Stimulated activated CD4-positive, alpha-beta T cell treated with anti-CD3 and anti-CD28 coated beads, Interleukin-4, amount 100 ng/mL, for 24 hours (primary cell): Measurements from ENCODE around the gene PGLYRP4.
A peak's percentile ranks its signal among the peaks of the same experiment; 100 is the strongest.
"Not testable (repeated sequence)": the region's sequence is repeated elsewhere in the genome, so short reads cannot be mapped to it uniquely, and the experiment has no call there.

Source experiments
- DNase-seq: peaks from one replicate; pipeline ENCODE4 v3.0.0-alpha.2; 2020

PGLYRP4 gene

GRCh38 chr1:153355445-153356071 lies 6.9 kb upstream of the PGLYRP4 start:
- peak; percentile 29 for DNase-seq

GRCh38 chr1:153354515-153355193 lies 6.0 kb upstream of the PGLYRP4 start:
- DNase-seq, result no peak

- DNase-seq, result no peak
Measured at GRCh38 chr1:153353226-153353947, 4.7 kb upstream of the PGLYRP4 start.

- peak; percentile 69 for DNase-seq
Measured at GRCh38 chr1:153352523-153352922, 3.9 kb upstream of the PGLYRP4 start.

GRCh38 chr1:153350321-153350957 lies 1.8 kb upstream of the PGLYRP4 start:
- no peak for DNase-seq

GRCh38 chr1:153349363-153350320 lies 1.0 kb upstream of the PGLYRP4 start:
- no peak for DNase-seq

GRCh38 chr1:153347856-153348255 lies 785 bp downstream of the PGLYRP4 start:
- no peak for DNase-seq

- DNase-seq, result not testable (repeated sequence)
Measured at GRCh38 chr1:153347049-153347448, 1.6 kb downstream of the PGLYRP4 start.

- no peak for DNase-seq
Measured at GRCh38 chr1:153346077-153346723, 2.4 kb downstream of the PGLYRP4 start.

GRCh38 chr1:153345187-153346076 lies 3.2 kb downstream of the PGLYRP4 start:
- DNase-seq, result no peak

GRCh38 chr1:153344718-153345025 lies 4.0 kb downstream of the PGLYRP4 start:
- DNase-seq, result no peak

- no peak for DNase-seq
Measured at GRCh38 chr1:153343811-153344717, 4.6 kb downstream of the PGLYRP4 start.

- DNase-seq, result no peak
Measured at GRCh38 chr1:153343040-153343681, 5.5 kb downstream of the PGLYRP4 start.

GRCh38 chr1:153342178-153342577 lies 6.5 kb downstream of the PGLYRP4 start:
- DNase-seq, result no peak

- no peak for DNase-seq
Measured at GRCh38 chr1:153341431-153341934, 7.2 kb downstream of the PGLYRP4 start.

GRCh38 chr1:153340356-153340755 lies 8.3 kb downstream of the PGLYRP4 start:
- DNase-seq, result no peak

- DNase-seq, result no peak
Measured at GRCh38 chr1:153339802-153340201, 8.8 kb downstream of the PGLYRP4 start.

GRCh38 chr1:153337980-153338853 lies 10.4 kb downstream of the PGLYRP4 start:
- no peak for DNase-seq
